Parathyroid adenoma (tissue), 2 donors: Measurements from ENCODE around the gene SLC39A8.
"Not testable (repeated sequence)": the region's sequence is repeated elsewhere in the genome, so short reads cannot be mapped to it uniquely, and the experiment has no call there.

ENCODE experiments used
- H2AFZ ChIP-seq: fragments of 300-600 bp; sonication (generic); one replicate; pipeline ENCODE4 v1.7.0; 2017; ENCODE audit warnings: antibody characterized with exemption, mild to moderate bottlenecking
- H3K27ac ChIP-seq: fragments of 300-600 bp; sonication (generic); one replicate; pipeline ENCODE4 v1.7.0; 2017
- H3K27me3 ChIP-seq: fragments of 300-600 bp; sonication (generic); one replicate; pipeline ENCODE4 v1.7.0; 2017; ENCODE audit warnings: low read length; ENCODE audit not compliant: control insufficient read depth, insufficient read depth
- H3K36me3 ChIP-seq: fragments of 300-600 bp; sonication (generic); one replicate; pipeline ENCODE4 v1.7.0; 2017; ENCODE audit warnings: low read length; ENCODE audit not compliant: control insufficient read depth, insufficient read depth
- H3K4me1 ChIP-seq: fragments of 300-600 bp; sonication (generic); one replicate; pipeline ENCODE4 v1.7.0; 2017; ENCODE audit warnings: control low read depth
- H3K4me2 ChIP-seq: fragments of 300-600 bp; sonication (generic); one replicate; pipeline ENCODE4 v1.7.0; 2017; ENCODE audit warnings: low read length
- H3K4me3 ChIP-seq: fragments of 300-600 bp; sonication (generic); one replicate; pipeline ENCODE4 v1.7.0; 2017; ENCODE audit warnings: low read depth, low read length
- H3K79me2 ChIP-seq: fragments of 300-600 bp; sonication (generic); one replicate; pipeline ENCODE4 v1.7.0; 2017; ENCODE audit warnings: control low read depth
- H3K9ac ChIP-seq: fragments of 300-600 bp; sonication (generic); one replicate; pipeline ENCODE4 v1.7.0; 2017; ENCODE audit warnings: mild to moderate bottlenecking
- H3K9me3 ChIP-seq: fragments of 300-600 bp; sonication (generic); one replicate; pipeline ENCODE4 v1.7.0; 2017; ENCODE audit warnings: low read length; ENCODE audit not compliant: control insufficient read depth
- TF ChIP-seq, protein P1 (sequence below): fragments of 300-600 bp; sonication (generic); IDR thresholded peaks from one replicate; pipeline ENCODE4 v1.7.0; 2017; ENCODE audit warnings: antibody characterized with exemption, mild to moderate bottlenecking
- donor health status: primary hyperparathyroidism.

Gene SLC39A8

DNA sequence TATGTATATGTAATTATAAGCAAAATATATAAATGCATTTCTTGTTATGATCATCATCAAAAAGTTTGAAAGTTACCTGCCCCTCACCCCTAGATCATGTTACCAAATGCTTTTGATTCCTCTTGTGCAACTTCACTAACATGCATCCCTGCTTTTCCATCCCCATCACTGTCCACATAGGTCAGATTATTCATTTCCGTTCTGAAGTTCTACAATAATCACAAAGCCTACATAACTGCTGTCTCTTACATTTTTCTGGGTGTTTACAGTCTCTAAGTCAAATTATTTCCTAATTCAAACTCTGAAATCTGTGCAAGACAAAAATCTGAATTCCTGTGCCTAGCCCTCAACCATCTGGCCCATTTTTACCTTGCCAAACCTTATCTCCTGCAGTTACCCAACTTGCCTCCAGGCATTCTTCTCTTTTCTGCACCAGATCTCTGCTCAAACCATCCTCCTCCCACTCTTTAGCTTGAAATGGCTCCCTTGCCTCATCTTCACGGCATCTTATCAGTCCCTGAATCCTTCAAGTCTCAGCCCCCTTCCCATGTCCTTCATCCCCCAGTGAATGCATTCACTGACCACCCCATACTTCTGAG, 42.4 kb upstream of the SLC39A8 start:
- Histone ChIP-seq H3K4me3 (no peak overlapping the region), H3K4me1 (no peaks in the 10 kb centered on the region), H3K4me2 (no peak overlapping the region), H3K79me2 (no peaks in the 10 kb centered on the region), H3K36me3 (no peaks in the 10 kb centered on the region), H2AFZ (no peak overlapping the region), H3K9me3 (no peaks in the 10 kb centered on the region), H3K9ac (no peak overlapping the region), H3K27me3 (no peaks in the 10 kb centered on the region), H3K27ac (no peak overlapping the region)
- TF ChIP-seq, protein P1, sequence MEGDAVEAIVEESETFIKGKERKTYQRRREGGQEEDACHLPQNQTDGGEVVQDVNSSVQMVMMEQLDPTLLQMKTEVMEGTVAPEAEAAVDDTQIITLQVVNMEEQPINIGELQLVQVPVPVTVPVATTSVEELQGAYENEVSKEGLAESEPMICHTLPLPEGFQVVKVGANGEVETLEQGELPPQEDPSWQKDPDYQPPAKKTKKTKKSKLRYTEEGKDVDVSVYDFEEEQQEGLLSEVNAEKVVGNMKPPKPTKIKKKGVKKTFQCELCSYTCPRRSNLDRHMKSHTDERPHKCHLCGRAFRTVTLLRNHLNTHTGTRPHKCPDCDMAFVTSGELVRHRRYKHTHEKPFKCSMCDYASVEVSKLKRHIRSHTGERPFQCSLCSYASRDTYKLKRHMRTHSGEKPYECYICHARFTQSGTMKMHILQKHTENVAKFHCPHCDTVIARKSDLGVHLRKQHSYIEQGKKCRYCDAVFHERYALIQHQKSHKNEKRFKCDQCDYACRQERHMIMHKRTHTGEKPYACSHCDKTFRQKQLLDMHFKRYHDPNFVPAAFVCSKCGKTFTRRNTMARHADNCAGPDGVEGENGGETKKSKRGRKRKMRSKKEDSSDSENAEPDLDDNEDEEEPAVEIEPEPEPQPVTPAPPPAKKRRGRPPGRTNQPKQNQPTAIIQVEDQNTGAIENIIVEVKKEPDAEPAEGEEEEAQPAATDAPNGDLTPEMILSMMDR: no peak

DNA sequence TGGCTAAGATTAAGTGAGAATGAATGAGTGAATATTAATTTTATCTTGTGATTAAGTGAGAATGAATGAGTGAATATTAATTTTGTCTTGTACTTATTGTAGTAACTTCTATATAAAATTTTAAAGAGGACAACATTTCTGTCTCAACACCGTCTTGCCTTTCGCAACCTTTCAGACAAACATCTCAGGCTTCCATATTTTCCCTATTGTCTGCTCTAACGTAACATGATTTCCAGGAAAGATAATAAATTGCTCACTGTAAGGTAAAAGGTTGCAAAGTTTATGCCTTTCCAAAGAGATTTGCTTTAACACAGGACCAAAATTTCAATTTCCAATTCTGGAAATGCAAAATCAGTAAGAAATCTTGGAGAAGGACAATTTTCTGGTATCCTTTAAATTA, 41.7 kb upstream of the SLC39A8 start:
- Histone ChIP-seq H3K4me2 (no peak overlapping the region), H3K4me3 (no peak overlapping the region), H3K27ac (no peak overlapping the region), H3K9ac (no peak overlapping the region), H3K4me1 (no peaks in the 10 kb centered on the region), H3K27me3 (no peaks in the 10 kb centered on the region), H3K79me2 (no peaks in the 10 kb centered on the region), H2AFZ (no peak overlapping the region), H3K9me3 (no peaks in the 10 kb centered on the region), H3K36me3 (no peaks in the 10 kb centered on the region)
- TF ChIP-seq, protein P1: no peak

DNA sequence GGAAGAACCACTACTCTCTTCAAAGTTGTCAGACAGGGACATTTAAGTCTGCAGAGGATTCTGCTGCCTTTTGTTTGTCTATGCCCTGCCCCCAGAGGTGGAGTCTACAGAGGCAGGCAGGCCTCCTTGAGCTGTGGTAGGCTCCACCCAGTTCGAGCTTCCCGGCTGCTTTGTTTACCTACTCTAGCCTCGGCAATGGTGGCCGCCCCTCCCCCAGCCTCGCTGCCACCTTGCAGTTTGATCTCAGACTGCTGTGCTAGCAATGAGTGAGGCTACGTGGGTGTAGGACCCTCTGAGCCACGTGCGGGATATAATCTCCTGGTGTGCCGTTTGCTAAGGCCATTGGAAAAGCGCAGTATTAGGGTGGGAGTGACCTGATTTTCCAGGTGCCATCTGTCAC, 35.0 kb upstream of the SLC39A8 start:
- H3K27me3 ChIP-seq, H3K9ac ChIP-seq, H3K79me2 ChIP-seq, H3K9me3 ChIP-seq, H3K36me3 ChIP-seq, H3K4me3 ChIP-seq, H3K27ac ChIP-seq, H3K4me1 ChIP-seq, H2AFZ ChIP-seq, H3K4me2 ChIP-seq: not testable (repeated sequence)

DNA sequence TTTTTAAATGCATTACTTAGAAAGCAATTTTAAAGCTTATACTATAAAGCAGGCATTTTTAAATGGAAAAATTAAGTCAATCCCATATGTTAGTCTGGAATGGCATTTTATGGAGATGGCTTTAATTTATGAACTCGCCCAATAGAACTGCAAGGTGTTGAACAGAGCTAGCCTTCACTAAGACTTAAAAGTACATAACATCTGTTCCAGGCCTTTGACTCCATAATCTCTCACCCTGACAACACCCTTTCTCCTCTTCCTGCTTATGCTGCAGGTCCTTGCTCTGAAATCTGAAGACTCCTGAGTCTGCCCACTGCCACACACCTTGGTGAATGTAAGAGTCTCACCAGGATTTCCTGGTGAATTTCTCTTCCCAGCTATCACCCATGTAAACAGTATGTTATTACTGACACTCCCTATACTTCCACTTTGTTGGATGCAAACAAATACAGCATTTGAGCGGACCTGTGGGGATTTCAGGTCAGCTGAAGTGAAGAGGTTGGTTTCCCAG, 17.7 kb upstream of the SLC39A8 start:
- no peak overlapping the region for H3K9ac ChIP-seq
- H2AFZ ChIP-seq: no peak overlapping the region
- H3K27ac ChIP-seq: no peak overlapping the region
- TF ChIP-seq, protein P1: no peak
- H3K4me3 ChIP-seq: no peak overlapping the region
- no peaks in the 10 kb centered on the region for H3K9me3 ChIP-seq
- H3K4me2 ChIP-seq: no peak overlapping the region
- H3K4me1 ChIP-seq: no peaks in the 10 kb centered on the region
- no peaks in the 10 kb centered on the region for H3K36me3 ChIP-seq
- no peaks in the 10 kb centered on the region for H3K27me3 ChIP-seq
- H3K79me2 ChIP-seq: no peaks in the 10 kb centered on the region

DNA sequence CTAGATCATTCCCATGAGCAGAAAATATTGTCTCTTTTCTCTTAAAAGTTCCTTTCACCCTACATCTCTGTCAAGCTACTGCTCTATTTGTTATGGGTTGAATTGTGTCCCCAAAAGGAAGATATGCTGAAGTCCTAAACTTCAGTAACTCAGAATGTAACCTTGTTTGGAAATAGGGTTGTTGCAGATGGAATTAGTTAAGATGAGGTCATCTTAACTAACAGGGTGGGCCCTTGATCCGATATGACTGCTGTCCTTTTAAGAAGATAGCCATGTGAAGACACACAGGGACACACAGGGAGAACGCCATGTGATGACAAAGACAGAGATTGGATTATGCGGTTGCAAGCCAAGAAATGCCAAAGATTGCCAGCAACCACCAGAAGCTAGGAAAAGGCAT, 12.8 kb upstream of the SLC39A8 start:
- H3K4me3 ChIP-seq: no peak overlapping the region

DNA sequence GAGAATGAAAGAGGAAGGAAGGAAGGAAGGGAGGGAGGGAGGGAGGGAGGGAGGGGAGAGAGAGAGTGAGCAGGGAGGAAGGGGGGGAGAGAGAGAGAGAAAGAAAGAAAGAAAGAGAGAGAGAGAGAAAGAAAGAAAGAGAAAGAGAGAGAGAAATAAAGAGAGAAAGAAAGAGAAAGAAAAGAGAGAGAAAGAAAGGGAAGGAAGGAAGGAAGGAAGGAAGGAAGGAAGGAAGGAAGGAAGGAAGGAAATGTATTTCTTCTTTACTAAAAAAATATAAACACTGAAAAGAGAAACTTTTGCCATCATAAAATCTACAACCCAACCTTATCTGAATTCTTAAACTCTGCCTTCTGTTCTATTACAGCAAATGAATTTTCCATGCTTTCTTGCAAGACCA, 12.4 kb upstream of the SLC39A8 start:
- not testable (repeated sequence) for H3K9ac ChIP-seq, H3K4me2 ChIP-seq, H3K79me2 ChIP-seq, H3K9me3 ChIP-seq, H3K4me3 ChIP-seq, H3K4me1 ChIP-seq, H2AFZ ChIP-seq, H3K36me3 ChIP-seq, H3K27ac ChIP-seq, H3K27me3 ChIP-seq

More for the DNA sequence above, 12.8 kb upstream of the SLC39A8 start:
- Histone ChIP-seq H3K79me2 (no peaks in the 10 kb centered on the region), H3K4me1 (no peaks in the 10 kb centered on the region), H3K9ac (no peak overlapping the region), H3K27ac (no peak overlapping the region), H2AFZ (no peak overlapping the region), H3K27me3 (no peaks in the 10 kb centered on the region), H3K4me2 (no peak overlapping the region), H3K36me3 (no peaks in the 10 kb centered on the region), H3K9me3 (no peaks in the 10 kb centered on the region)
- TF ChIP-seq, protein P1: no peak
